ENCODE measurements around the gene PIEZO2.

Gene PIEZO2

GRCh38 chr18:11021477-11021876 is 127.9 kb downstream of the PIEZO2 start:
- no peak overlapping the region for H3K4ac ChIP-seq (ENCODE audit: low read depth, low read length)
- no peak overlapping the region for H3K14ac ChIP-seq (ENCODE audit: low read length)
- H2AFZ ChIP-seq (ENCODE audit: insufficient read depth, low read length, poor library complexity): no peak overlapping the region
- H3K79me2 ChIP-seq (ENCODE audit: control insufficient read depth, insufficient read depth, low read length, poor library complexity): no peaks in the 10 kb centered on the region
- no peak overlapping the region for H3K23ac ChIP-seq (ENCODE audit: low read length)
- no peak for DNase-seq
- no peak overlapping the region for H2AK5ac ChIP-seq (ENCODE audit: low read length)
- WGBS (ENCODE audit: extremely low coverage, insufficient coverage, insufficient read length): no CpG with 5 or more reads among the region's 8 CpGs
- no peak overlapping the region for H3K4me3 ChIP-seq (ENCODE audit: low read depth, low read length)
- H2BK120ac ChIP-seq (ENCODE audit: insufficient read depth, low read length, poor library complexity): no peak overlapping the region
- no peak overlapping the region for H3K4me2 ChIP-seq (ENCODE audit: low read length)
- H3K9me3 ChIP-seq (ENCODE audit: insufficient read depth, low read depth, low read length): no peaks in the 10 kb centered on the region
- no peaks in the 10 kb centered on the region for H3K27me3 ChIP-seq (ENCODE audit: insufficient read depth, low read length)
- no peak overlapping the region for H3K18ac ChIP-seq (ENCODE audit: low read length)
- no peaks in the 10 kb centered on the region for H3K79me1 ChIP-seq (ENCODE audit: low read length)
- no peak overlapping the region for H4K91ac ChIP-seq (ENCODE audit: low read depth, low read length)
- no peak overlapping the region for H3K27ac ChIP-seq (ENCODE audit: low read depth, low read length)
- H4K8ac ChIP-seq (ENCODE audit: low read depth, low read length): no peak overlapping the region
- no peak overlapping the region for H3K9ac ChIP-seq (ENCODE audit: low read length)
- no peaks in the 10 kb centered on the region for H3K36me3 ChIP-seq (ENCODE audit: control insufficient read depth in 1 of 2, insufficient read depth in 2 of 2, low read length in 2 of 2)
- no peak overlapping the region for H2BK5ac ChIP-seq (ENCODE audit: low read depth, low read length, poor library complexity)
- no peak overlapping the region for H4K12ac ChIP-seq (ENCODE audit: low read depth, low read length)
- no peak overlapping the region for H2BK12ac ChIP-seq (ENCODE audit: low read length)
- H3K4me1 ChIP-seq (ENCODE audit: control insufficient read depth in 1 of 2, insufficient read depth in 2 of 2, low read length in 2 of 2): peaks cover 4 to 8% of the 10 kb centered on the region in 2 experiments

GRCh38 chr18:11020877-11021414 is 128.4 kb downstream of the PIEZO2 start:
- Histone ChIP-seq H3K9ac (ENCODE audit: low read length) (no peak overlapping the region), H3K23ac (ENCODE audit: low read length) (no peak overlapping the region), H3K18ac (ENCODE audit: low read length) (no peak overlapping the region), H3K79me1 (ENCODE audit: low read length) (no peaks in the 10 kb centered on the region), H2BK12ac (ENCODE audit: low read length) (no peak overlapping the region), H2AK5ac (ENCODE audit: low read length) (no peak overlapping the region), H3K79me2 (ENCODE audit: control insufficient read depth, insufficient read depth, low read length, poor library complexity) (no peaks in the 10 kb centered on the region), H2BK5ac (ENCODE audit: low read depth, low read length, poor library complexity) (no peak overlapping the region), H2AFZ (ENCODE audit: insufficient read depth, low read length, poor library complexity) (no peak overlapping the region), H4K8ac (ENCODE audit: low read depth, low read length) (no peak overlapping the region), H4K12ac (ENCODE audit: low read depth, low read length) (no peak overlapping the region), H3K4me3 (ENCODE audit: low read depth, low read length) (no peak overlapping the region), H3K14ac (ENCODE audit: low read length) (no peak overlapping the region), H3K4me2 (ENCODE audit: low read length) (no peak overlapping the region), H3K27ac (ENCODE audit: low read depth, low read length) (no peak overlapping the region), H3K4me1 (ENCODE audit: control insufficient read depth in 1 of 2, insufficient read depth in 2 of 2, low read length in 2 of 2) (peaks cover 4 to 8% of the 10 kb centered on the region in 2 experiments), H3K9me3 (ENCODE audit: insufficient read depth, low read depth, low read length) (no peaks in the 10 kb centered on the region), H3K36me3 (ENCODE audit: control insufficient read depth in 1 of 2, insufficient read depth in 2 of 2, low read length in 2 of 2) (no peaks in the 10 kb centered on the region), H3K27me3 (ENCODE audit: insufficient read depth, low read length) (no peaks in the 10 kb centered on the region), H3K4ac (ENCODE audit: low read depth, low read length) (no peak overlapping the region), H4K91ac (ENCODE audit: low read depth, low read length) (no peak overlapping the region), H2BK120ac (ENCODE audit: insufficient read depth, low read length, poor library complexity) (no peak overlapping the region)
- DNase-seq: no peak
- no CpG with 5 or more reads among the region's 6 CpGs for WGBS (ENCODE audit: extremely low coverage, insufficient coverage, insufficient read length)

DNA sequence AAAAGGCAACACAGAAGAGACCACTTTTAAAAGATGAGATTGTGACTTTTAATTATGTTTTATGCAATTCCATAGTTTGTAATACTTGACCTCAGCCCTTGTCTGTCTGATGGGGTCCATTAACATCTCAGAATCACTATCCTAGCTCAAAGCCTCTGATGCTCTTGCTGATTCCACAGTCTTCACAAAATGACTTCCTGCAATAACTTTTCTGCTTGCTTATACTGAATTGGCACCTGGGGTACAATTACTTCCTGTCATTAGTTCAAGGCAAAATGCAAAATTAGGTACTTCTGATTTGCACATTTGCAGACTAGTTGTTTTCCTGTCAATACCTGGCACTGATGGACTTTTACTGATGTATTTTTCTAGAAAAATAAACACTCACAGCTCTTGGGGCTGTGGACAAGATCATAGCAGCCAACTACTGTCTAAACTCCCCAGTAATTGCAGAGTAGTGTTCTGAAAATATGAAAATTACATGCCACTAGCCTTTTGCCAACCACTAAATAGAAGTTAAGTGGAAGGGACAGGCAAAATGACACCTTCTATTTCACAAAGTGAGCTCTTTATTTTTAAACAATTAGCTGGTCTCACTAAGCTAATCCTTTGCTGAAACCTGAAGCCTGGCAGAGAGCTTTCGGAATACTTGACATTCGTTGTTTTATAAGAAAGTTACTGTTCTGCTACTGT is 129.1 kb downstream of the PIEZO2 start:
- H3K27ac ChIP-seq (ENCODE audit: low read depth, low read length): no peak overlapping the region
- H2AK5ac ChIP-seq (ENCODE audit: low read length): no peak overlapping the region
- H3K18ac ChIP-seq (ENCODE audit: low read length): no peak overlapping the region
- no peak overlapping the region for H3K4ac ChIP-seq (ENCODE audit: low read depth, low read length)
- no peaks in the 10 kb centered on the region for H3K79me2 ChIP-seq (ENCODE audit: control insufficient read depth, insufficient read depth, low read length, poor library complexity)
- H3K14ac ChIP-seq (ENCODE audit: low read length): no peak overlapping the region
- no peak for DNase-seq
- H3K4me1 ChIP-seq (ENCODE audit: control insufficient read depth in 1 of 2, insufficient read depth in 2 of 2, low read length in 2 of 2): peaks cover 0 to 1% of the 10 kb centered on the region in 2 experiments
- H3K9me3 ChIP-seq (ENCODE audit: insufficient read depth, low read depth, low read length): no peaks in the 10 kb centered on the region
- H3K4me3 ChIP-seq (ENCODE audit: low read depth, low read length): no peak overlapping the region
- H4K91ac ChIP-seq (ENCODE audit: low read depth, low read length): no peak overlapping the region
- no peak overlapping the region for H4K8ac ChIP-seq (ENCODE audit: low read depth, low read length)
- no peak overlapping the region for H2BK120ac ChIP-seq (ENCODE audit: insufficient read depth, low read length, poor library complexity)
- H3K27me3 ChIP-seq (ENCODE audit: insufficient read depth, low read length): no peaks in the 10 kb centered on the region
- no peaks in the 10 kb centered on the region for H3K79me1 ChIP-seq (ENCODE audit: low read length)
- no CpG with 5 or more reads among the region's 2 CpGs for WGBS (ENCODE audit: extremely low coverage, insufficient coverage, insufficient read length)
- H3K36me3 ChIP-seq (ENCODE audit: control insufficient read depth in 1 of 2, insufficient read depth in 2 of 2, low read length in 2 of 2): no peaks in the 10 kb centered on the region
- H4K12ac ChIP-seq (ENCODE audit: low read depth, low read length): no peak overlapping the region
- no peak overlapping the region for H2BK5ac ChIP-seq (ENCODE audit: low read depth, low read length, poor library complexity)
- H3K4me2 ChIP-seq (ENCODE audit: low read length): no peak overlapping the region
- no peak overlapping the region for H2BK12ac ChIP-seq (ENCODE audit: low read length)
- H3K23ac ChIP-seq (ENCODE audit: low read length): no peak overlapping the region
- H3K9ac ChIP-seq (ENCODE audit: low read length): no peak overlapping the region
- no peak overlapping the region for H2AFZ ChIP-seq (ENCODE audit: insufficient read depth, low read length, poor library complexity)

GRCh38 chr18:11019295-11020105 is 129.9 kb downstream of the PIEZO2 start:
- no peak overlapping the region for H4K8ac ChIP-seq (ENCODE audit: low read depth, low read length)
- H2BK12ac ChIP-seq (ENCODE audit: low read length): no peak overlapping the region
- no peaks in the 10 kb centered on the region for H3K79me2 ChIP-seq (ENCODE audit: control insufficient read depth, insufficient read depth, low read length, poor library complexity)
- no peak overlapping the region for H3K27ac ChIP-seq (ENCODE audit: low read depth, low read length)
- H4K12ac ChIP-seq (ENCODE audit: low read depth, low read length): no peak overlapping the region
- no peak overlapping the region for H3K4me3 ChIP-seq (ENCODE audit: low read depth, low read length)
- H3K36me3 ChIP-seq (ENCODE audit: control insufficient read depth in 1 of 2, insufficient read depth in 2 of 2, low read length in 2 of 2): no peaks in the 10 kb centered on the region
- H2AK5ac ChIP-seq (ENCODE audit: low read length): no peak overlapping the region
- H2BK120ac ChIP-seq (ENCODE audit: insufficient read depth, low read length, poor library complexity): no peak overlapping the region
- H3K79me1 ChIP-seq (ENCODE audit: low read length): no peaks in the 10 kb centered on the region
- no peak overlapping the region for H2AFZ ChIP-seq (ENCODE audit: insufficient read depth, low read length, poor library complexity)
- no peak overlapping the region for H3K4ac ChIP-seq (ENCODE audit: low read depth, low read length)
- no peak overlapping the region for H3K23ac ChIP-seq (ENCODE audit: low read length)
- WGBS (ENCODE audit: extremely low coverage, insufficient coverage, insufficient read length): no CpG with 5 or more reads among the region's 2 CpGs
- no peaks in the 10 kb centered on the region for H3K4me1 ChIP-seq (ENCODE audit: control insufficient read depth in 1 of 2, insufficient read depth in 2 of 2, low read length in 2 of 2)
- DNase-seq: no peak
- H3K18ac ChIP-seq (ENCODE audit: low read length): no peak overlapping the region
- H3K14ac ChIP-seq (ENCODE audit: low read length): no peak overlapping the region
- H4K91ac ChIP-seq (ENCODE audit: low read depth, low read length): no peak overlapping the region
- H3K9ac ChIP-seq (ENCODE audit: low read length): no peak overlapping the region
- H3K4me2 ChIP-seq (ENCODE audit: low read length): no peak overlapping the region
- no peak overlapping the region for H2BK5ac ChIP-seq (ENCODE audit: low read depth, low read length, poor library complexity)
- H3K27me3 ChIP-seq (ENCODE audit: insufficient read depth, low read length): no peaks in the 10 kb centered on the region
- H3K9me3 ChIP-seq (ENCODE audit: insufficient read depth, low read depth, low read length): no peaks in the 10 kb centered on the region
